Gastrocnemius medialis (tissue), 4 donors: ENCODE data around the gene SCAF1. TPM values are rescaled to one million over a fixed set of nuclear protein-coding genes. Genes with fewer than 3 reads are reported as not detected.
A peak's percentile ranks its signal among the peaks of the same experiment; 100 is the strongest.

Experiments
- ATAC-seq, 2 donors: fragments of 150-250 bp; one replicate each; pipeline ENCODE4 v1.9.1; 2016
- DNase-seq, 2 donors: peaks; one replicate each; pipeline ENCODE4 v3.0.0-alpha.2; 2019
- H3K27ac ChIP-seq, 4 donors: fragments of 200-600 bp; sonication (generic); 1 replicate in 1 of 4; 2 replicates in 3 of 4; pipeline ENCODE4 v1.5.1; 2016 to 2018; ENCODE audit warnings: mild to moderate bottlenecking in 2 of 4, moderate library complexity in 1 of 4
- H3K27me3 ChIP-seq, 3 donors: fragments of 200-600 bp; sonication (generic) in 2 of 3; 1 replicate in 1 of 3; 2 replicates in 2 of 3; pipeline versions ENCODE4 v1.5.1 to v1.6.0; 2016 to 2019; ENCODE audit warnings: mild to moderate bottlenecking in 1 of 3, moderate library complexity in 1 of 3
- H3K36me3 ChIP-seq, 2 donors: fragments of 200-600 bp; sonication (generic) in 1 of 2; one replicate each; pipeline ENCODE4 v1.5.1; 2017 to 2018
- H3K4me1 ChIP-seq, 2 donors: fragments of 200-600 bp; sonication (generic) in 1 of 2; one replicate each; pipeline ENCODE4 v1.5.1; 2016 to 2017; ENCODE audit warnings: mild to moderate bottlenecking in 2 of 2
- H3K4me3 ChIP-seq, 4 donors: fragments of 200-600 bp; sonication (generic) in 3 of 4; 1 replicate in 1 of 4; 2 replicates in 3 of 4; pipeline ENCODE4 v1.5.1; 2016 to 2019; ENCODE audit warnings: mild to moderate bottlenecking in 2 of 4
- H3K9me3 ChIP-seq, 3 donors: fragments of 200-600 bp; sonication (generic) in 2 of 3; 1 replicate in 1 of 3; 2 replicates in 2 of 3; pipeline ENCODE4 v1.5.1; 2016 to 2019
- CTCF ChIP-seq, 5 experiments: fragments of 450-650 bp in 3 of 5; fragments of 200-600 bp in 2 of 5; sonication (generic) in 2 of 5; IDR thresholded peaks in 4 of 5; conservative IDR thresholded peaks in 1 of 5; 1 replicate in 4 of 5; 2 replicates in 1 of 5; pipeline ENCODE4 v1.5.1; 2016 to 2019; ENCODE audit warnings: antibody characterized with exemption in 5 of 5, mild to moderate bottlenecking in 3 of 5, moderate library complexity in 3 of 5
- POLR2A ChIP-seq, 2 donors: fragments of 450-650 bp; IDR thresholded peaks; one replicate each; pipeline ENCODE4 v1.6.1; 2017; ENCODE audit warnings: antibody characterized with exemption in 2 of 2, mild to moderate bottlenecking in 2 of 2, moderate library complexity in 2 of 2
- in situ Hi-C, 4 donors: fragments of 200-750 bp; cut with MboI; loops; one replicate each; pipeline versions ENCODE4 v1.15.0 to v1.8.0; 2017; ENCODE audit warnings: low sequenced_read_pairs in 4 of 4
- intact Hi-C: fragments of 100-400 bp; cut with DNase I; formaldehyde crosslinking; loops from one replicate; pipeline ENCODE4 v1.15.1; 2023; ENCODE audit warnings: low total_unique reads
- total RNA-seq, 4 donors: library from RNA; depleted of rRNA; stranded (reverse); fragments of >200 nt; gene quantifications; one replicate each; pipeline versions ENCODE4 v1.1.0 to v1.2.3, GENCODE V29; 2016

SCAF1 gene
- total RNA-seq, 4 donors from 2014 or later, result 13.7 to 36.1 (median 32.9) TPM

- H3K4me1 ChIP-seq, result no peaks in the 10 kb centered on the region
- ATAC-seq (no peak), DNase-seq (no peak)
- H3K9me3 ChIP-seq, result no peaks in the 10 kb centered on the region
- intact Hi-C loops (no loop called here), in situ Hi-C loops (no loop called here)
- no peak for TF ChIP-seq POLR2A (IDR thresholded peaks at IDR 0.05)
- no peak for TF ChIP-seq CTCF (IDR thresholded peaks at IDR 0.05 in 4 of 5, conservative IDR thresholded peaks at IDR 0.05 in 1 of 5)
- H3K36me3 ChIP-seq, result peaks cover 0 to 18% of the 10 kb centered on the region in 2 donors
- H3K27me3 ChIP-seq, result no peaks in the 10 kb centered on the region
- no peak overlapping the region for H3K4me3 ChIP-seq
- H3K27ac ChIP-seq, result no peak overlapping the region
Measured at GRCh38 chr19:49624967-49625910, 16.8 kb upstream of the SCAF1 start.

GRCh38 chr19:49626226-49626625, 15.8 kb upstream of the SCAF1 start:
- H3K9me3 ChIP-seq, result no peaks in the 10 kb centered on the region
- H3K27ac ChIP-seq, result no peak overlapping the region
- no peak overlapping the region for H3K4me3 ChIP-seq
- H3K27me3 ChIP-seq, result no peaks in the 10 kb centered on the region
- TF ChIP-seq POLR2A (IDR thresholded peaks at IDR 0.05) (no peak), CTCF (IDR thresholded peaks at IDR 0.05 in 4 of 5, conservative IDR thresholded peaks at IDR 0.05 in 1 of 5) (no peak)
- peaks cover 0 to 17% of the 10 kb centered on the region in 2 donors for H3K36me3 ChIP-seq
- DNase-seq (no peak), ATAC-seq (no peak)
- intact Hi-C loops (no loop called here), in situ Hi-C loops (no loop called here)
- H3K4me1 ChIP-seq, result peaks cover 3 to 7% of the 10 kb centered on the region in 2 donors

GRCh38 chr19:49629659-49630058, 12.3 kb upstream of the SCAF1 start:
- H3K4me3 ChIP-seq, result no peak overlapping the region
- in situ Hi-C loops (no loop called here), intact Hi-C loops (no loop called here)
- peaks cover 3 to 7% of the 10 kb centered on the region in 2 donors for H3K4me1 ChIP-seq
- H3K27ac ChIP-seq, result no peak overlapping the region
- TF ChIP-seq CTCF (IDR thresholded peaks at IDR 0.05 in 4 of 5, conservative IDR thresholded peaks at IDR 0.05 in 1 of 5) (no peak), POLR2A (IDR thresholded peaks at IDR 0.05) (no peak)
- H3K9me3 ChIP-seq, result no peaks in the 10 kb centered on the region
- peaks cover 0 to 8% of the 10 kb centered on the region in 2 donors for H3K36me3 ChIP-seq
- DNase-seq (no peak), ATAC-seq (no peak)
- no peaks in the 10 kb centered on the region for H3K27me3 ChIP-seq

GRCh38 chr19:49631014-49631588, 10.9 kb upstream of the SCAF1 start:
- peak overlapping the region in 1 of 4 donors; percentile 13 for H3K27ac ChIP-seq

More at GRCh38 chr19:49631014-49631588, 10.9 kb upstream of the SCAF1 start:
- intact Hi-C loops (no loop called here), in situ Hi-C loops (no loop called here)
- H3K4me1 ChIP-seq, result peaks cover 3 to 7% of the 10 kb centered on the region in 2 donors
- no peak overlapping the region for H3K4me3 ChIP-seq
- ATAC-seq, result no peak
- H3K27me3 ChIP-seq, result no peaks in the 10 kb centered on the region
- TF ChIP-seq CTCF (IDR thresholded peaks at IDR 0.05 in 4 of 5, conservative IDR thresholded peaks at IDR 0.05 in 1 of 5) (no peak), POLR2A (IDR thresholded peaks at IDR 0.05) (no peak)
- no peak for DNase-seq
- H3K9me3 ChIP-seq, result no peaks in the 10 kb centered on the region
- H3K36me3 ChIP-seq, result peaks cover 0 to 9% of the 10 kb centered on the region in 2 donors
